ENCODE measurements around the gene ZCCHC7. TPM values are rescaled to one million over a fixed set of nuclear protein-coding genes. Genes with fewer than 3 reads are reported as not detected.

The ZCCHC7 gene
- total RNA-seq, 4 donors from 2014 or later: 22.1 to 31.9 (median 25.6) TPM

- Histone ChIP-seq H3K27ac (no peak overlapping the region), H3K4me1 (peaks cover 3 to 9% of the 10 kb centered on the region in 2 donors), H3K4me3 (replicated peaks in 1 of 3) (no peak overlapping the region), H3K27me3 (no peaks in the 10 kb centered on the region), H3K36me3 (no peaks in the 10 kb centered on the region), H3K9me3 (no peaks in the 10 kb centered on the region)
- WGBS, 2 donors: 92% methylated on average over 5 of the region's 5 CpGs
- no peak for DNase-seq
- TF ChIP-seq CTCF (IDR thresholded peaks at IDR 0.05) (no peak), POLR2A (IDR thresholded peaks at IDR 0.05) (no peak)
- intact Hi-C loops (cut with DNase I): no loop called here
Observed at GRCh38 chr9:37324691-37325490, 204.5 kb downstream of the ZCCHC7 start.

GRCh38 chr9:37325778-37326177 lies 205.4 kb downstream of the ZCCHC7 start:
- Histone ChIP-seq H3K4me3 (replicated peaks in 1 of 3) (no peak overlapping the region), H3K27ac (no peak overlapping the region), H3K4me1 (peaks cover 3 to 9% of the 10 kb centered on the region in 2 donors), H3K9me3 (no peaks in the 10 kb centered on the region), H3K36me3 (no peaks in the 10 kb centered on the region), H3K27me3 (no peaks in the 10 kb centered on the region)
- WGBS, 2 donors: 57 to 58% methylated on average over 2 of the region's 2 CpGs
- no peak for TF ChIP-seq CTCF (IDR thresholded peaks at IDR 0.05)
- TF ChIP-seq POLR2A (IDR thresholded peaks at IDR 0.05): no peak
- intact Hi-C loops (cut with DNase I): no loop called here
- peak; percentile 20 to 28 for DNase-seq

GRCh38 chr9:37327553-37327952 lies 207.2 kb downstream of the ZCCHC7 start:
- 93 to 94% methylated on average over 4 of the region's 4 CpGs for WGBS, 2 donors
- no peaks in the 10 kb centered on the region for H3K36me3 ChIP-seq
- no peak overlapping the region for H3K27ac ChIP-seq
- H3K4me1 ChIP-seq: peaks cover 3 to 9% of the 10 kb centered on the region in 2 donors
- no peaks in the 10 kb centered on the region for H3K27me3 ChIP-seq
- H3K4me3 ChIP-seq (replicated peaks in 1 of 3): no peak overlapping the region
- DNase-seq: no peak
- TF ChIP-seq POLR2A (IDR thresholded peaks at IDR 0.05) (no peak), CTCF (IDR thresholded peaks at IDR 0.05) (no peak)
- H3K9me3 ChIP-seq: no peaks in the 10 kb centered on the region
- intact Hi-C loops (cut with DNase I): no loop called here

- H3K27me3 ChIP-seq: no peaks in the 10 kb centered on the region
- TF ChIP-seq CTCF (IDR thresholded peaks at IDR 0.05) (no peak), POLR2A (IDR thresholded peaks at IDR 0.05) (no peak)
- intact Hi-C loops (cut with DNase I): no loop called here
- H3K27ac ChIP-seq: peak overlapping the region in 1 of 3 donors; percentile 26
- no peak overlapping the region for H3K4me3 ChIP-seq (replicated peaks in 1 of 3)
- no peaks in the 10 kb centered on the region for H3K9me3 ChIP-seq
- DNase-seq: no peak
- no peaks in the 10 kb centered on the region for H3K36me3 ChIP-seq
- peaks cover 3 to 9% of the 10 kb centered on the region in 2 donors for H3K4me1 ChIP-seq
Observed at GRCh38 chr9:37328556-37329227, 208.3 kb downstream of the ZCCHC7 start.

GRCh38 chr9:37329576-37329975 lies 209.2 kb downstream of the ZCCHC7 start:
- TF ChIP-seq POLR2A (IDR thresholded peaks at IDR 0.05): no peak
- TF ChIP-seq CTCF (IDR thresholded peaks at IDR 0.05): peak in 4 of 6 experiments; percentile 9 to 27 (median 24)
- peaks cover 3 to 9% of the 10 kb centered on the region in 2 donors for H3K4me1 ChIP-seq
- H3K36me3 ChIP-seq: no peaks in the 10 kb centered on the region
- H3K27ac ChIP-seq: no peak overlapping the region
- no peak overlapping the region for H3K4me3 ChIP-seq (replicated peaks in 1 of 3)
- intact Hi-C loops (cut with DNase I): no loop called here
- no peaks in the 10 kb centered on the region for H3K27me3 ChIP-seq
- no peaks in the 10 kb centered on the region for H3K9me3 ChIP-seq
- no peak for DNase-seq
- WGBS, 2 donors: 93 to 94% methylated on average over 2 of the region's 2 CpGs

Data from thyroid gland (tissue), 4 donors.